ENCODE results near the gene CYFIP1. TPM values are rescaled to one million over a fixed set of nuclear protein-coding genes. Genes with fewer than 3 reads are reported as not detected.

CYFIP1 gene
- total RNA-seq, 1 experiment from 2014 or later, result 143 TPM

DNA sequence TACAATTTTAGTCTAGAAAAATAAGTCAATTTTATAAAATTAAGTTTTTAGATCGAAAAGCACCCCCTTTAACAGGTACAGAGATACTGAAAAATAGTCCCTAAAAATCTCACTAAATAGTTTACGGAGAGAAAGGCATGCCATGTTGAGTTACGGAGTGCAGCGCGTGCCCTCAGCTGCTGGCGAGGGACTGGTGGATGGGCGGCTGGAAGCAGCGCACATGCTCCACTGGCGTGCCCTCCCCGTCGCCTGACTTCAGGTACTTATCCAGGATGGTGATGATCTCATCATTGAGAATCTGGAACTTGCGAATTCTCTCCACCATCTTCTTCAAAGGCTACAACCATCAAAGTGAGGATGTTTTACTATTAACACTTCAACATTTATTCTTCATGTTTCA is 110.3 kb downstream of the CYFIP1 start:
- TF ChIP-seq SP1 (IDR thresholded peaks at IDR 0.05; ENCODE audit: low read depth) (no peak), POLR2AphosphoS5 (IDR thresholded peaks at IDR 0.05; ENCODE audit: low read depth, low read length) (no peak), ELF1 (IDR thresholded peaks at IDR 0.05; ENCODE audit: borderline replicate concordance, low read depth) (no peak), TCF7L2 (IDR thresholded peaks at IDR 0.05; ENCODE audit: borderline replicate concordance, extremely low read depth, insufficient read depth, insufficient read length) (no peak), ZFX (IDR thresholded peaks at IDR 0.05) (no peak), ZNF274 (IDR thresholded peaks at IDR 0.05; ENCODE audit: low read depth, low read length) (no peak), JUND (IDR thresholded peaks at IDR 0.05) (no peak), CEBPB (IDR thresholded peaks at IDR 0.05; ENCODE audit: low read depth) (no peak)
- TF ChIP-seq, protein P1, sequence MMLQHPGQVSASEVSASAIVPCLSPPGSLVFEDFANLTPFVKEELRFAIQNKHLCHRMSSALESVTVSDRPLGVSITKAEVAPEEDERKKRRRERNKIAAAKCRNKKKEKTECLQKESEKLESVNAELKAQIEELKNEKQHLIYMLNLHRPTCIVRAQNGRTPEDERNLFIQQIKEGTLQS (IDR thresholded peaks at IDR 0.05), result no peak
- TF ChIP-seq, protein P2, sequence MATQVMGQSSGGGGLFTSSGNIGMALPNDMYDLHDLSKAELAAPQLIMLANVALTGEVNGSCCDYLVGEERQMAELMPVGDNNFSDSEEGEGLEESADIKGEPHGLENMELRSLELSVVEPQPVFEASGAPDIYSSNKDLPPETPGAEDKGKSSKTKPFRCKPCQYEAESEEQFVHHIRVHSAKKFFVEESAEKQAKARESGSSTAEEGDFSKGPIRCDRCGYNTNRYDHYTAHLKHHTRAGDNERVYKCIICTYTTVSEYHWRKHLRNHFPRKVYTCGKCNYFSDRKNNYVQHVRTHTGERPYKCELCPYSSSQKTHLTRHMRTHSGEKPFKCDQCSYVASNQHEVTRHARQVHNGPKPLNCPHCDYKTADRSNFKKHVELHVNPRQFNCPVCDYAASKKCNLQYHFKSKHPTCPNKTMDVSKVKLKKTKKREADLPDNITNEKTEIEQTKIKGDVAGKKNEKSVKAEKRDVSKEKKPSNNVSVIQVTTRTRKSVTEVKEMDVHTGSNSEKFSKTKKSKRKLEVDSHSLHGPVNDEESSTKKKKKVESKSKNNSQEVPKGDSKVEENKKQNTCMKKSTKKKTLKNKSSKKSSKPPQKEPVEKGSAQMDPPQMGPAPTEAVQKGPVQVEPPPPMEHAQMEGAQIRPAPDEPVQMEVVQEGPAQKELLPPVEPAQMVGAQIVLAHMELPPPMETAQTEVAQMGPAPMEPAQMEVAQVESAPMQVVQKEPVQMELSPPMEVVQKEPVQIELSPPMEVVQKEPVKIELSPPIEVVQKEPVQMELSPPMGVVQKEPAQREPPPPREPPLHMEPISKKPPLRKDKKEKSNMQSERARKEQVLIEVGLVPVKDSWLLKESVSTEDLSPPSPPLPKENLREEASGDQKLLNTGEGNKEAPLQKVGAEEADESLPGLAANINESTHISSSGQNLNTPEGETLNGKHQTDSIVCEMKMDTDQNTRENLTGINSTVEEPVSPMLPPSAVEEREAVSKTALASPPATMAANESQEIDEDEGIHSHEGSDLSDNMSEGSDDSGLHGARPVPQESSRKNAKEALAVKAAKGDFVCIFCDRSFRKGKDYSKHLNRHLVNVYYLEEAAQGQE (IDR thresholded peaks at IDR 0.05; ENCODE audit: low read depth), result no peak
- Histone ChIP-seq H4K20me1 (ENCODE audit: insufficient read depth) (no peaks in the 10 kb centered on the region; the same call in 1 of the 2 replicates), H3K9me3 (ENCODE audit: control insufficient read depth in 1 of 2, insufficient read depth in 1 of 2, low read depth in 1 of 2, low read length in 2 of 2) (no peaks in the 10 kb centered on the region), H3K9ac (ENCODE audit: low read length) (no peak overlapping the region), H3K4me2 (ENCODE audit: low read length) (no peak overlapping the region), H3K27me3 (ENCODE audit: insufficient read depth, low read length) (no peaks in the 10 kb centered on the region), H3K27ac (ENCODE audit: low read depth, low read length) (no peak overlapping the region), H3K36me3 (ENCODE audit: control insufficient read depth in 1 of 2, insufficient read depth in 2 of 2, low read length in 2 of 2) (peaks cover 34 to 48% of the 10 kb centered on the region in 2 experiments), H3K79me2 (ENCODE audit: insufficient read depth, low read length) (0 out of 2 replicates have a peak, but pooled peaks cover 9% of the 10 kb centered on the region), H3K4me1 (ENCODE audit: control insufficient read depth in 1 of 2, insufficient read depth in 2 of 2, low read length in 2 of 2) (no peaks in the 10 kb centered on the region), H3K4me3 (replicated peaks in 1 of 2; ENCODE audit: low read depth in 1 of 2, low read length in 2 of 2) (no peak overlapping the region), H2AFZ (ENCODE audit: low read depth, low read length, poor library complexity, severe bottlenecking) (no peak overlapping the region), H3K9me2 (ENCODE audit: insufficient read depth) (no peaks in the 10 kb centered on the region)
- ATAC-seq (no peak), DNase-seq (ENCODE audit: low read depth, low spot score) (no peak)
- intact Hi-C loops (cut with micrococcal nuclease), result no loop called here
- ChIA-PET POLR2A (no interaction called here), CTCF (no interaction called here), RAD21 (ENCODE audit: low non-redundant PET in 1 of 2, low total read pairs in 2 of 2, uncharacterized antibody in 2 of 2, unreplicated experiment in 2 of 2) (no interaction called here)
- BruUV-seq (replicated peaks), result no TSS peak

Data from HCT116 (cell line).